PC-3 (cell line): ENCODE data around the gene TCF7. TPM values are rescaled to one million over a fixed set of nuclear protein-coding genes. Genes with fewer than 3 reads are reported as not detected.

ENCODE experiments used
- ATAC-seq: fragments of 200-7000 bp; cut with Tn5 transposase; 2 replicates; pipeline ENCODE4 v1.9.1; 2020; ENCODE audit warnings: mild to moderate bottlenecking, moderate library complexity
- BruUV-seq: library from RNA; stranded (reverse); fragments of 400-500 nt; replicated peaks from 2 replicates; lab custom pipeline; 2021; lab: Mats Ljungman, UMichigan
- CTCF ChIA-PET: fragments of 300-600 bp; sonication (Branson Sonifier 250); formaldehyde crosslinking; loops from one replicate; lab custom pipeline; 2022; ENCODE audit warnings: antibody characterized with exemption; lab: Charles Lee
- POLR2A ChIA-PET: fragments of 300-600 bp; sonication (Branson Sonifier 250); formaldehyde crosslinking; loops from one replicate; lab custom pipeline; 2022; ENCODE audit warnings: antibody characterized with exemption; ENCODE audit not compliant: unreplicated experiment; lab: Charles Lee
- DNase-seq: peaks from one replicate; pipeline ENCODE4 v3.0.0-alpha.2; 2015
- H2AFZ ChIP-seq: fragments of 300-600 bp; sonication (generic); 2 replicates; pipeline ENCODE4 v1.6.0; 2016; ENCODE audit warnings: antibody characterized with exemption, low read length
- H3F3A ChIP-seq: fragments of 300-600 bp; sonication (generic); one replicate; pipeline ENCODE4 v1.6.0; 2017; ENCODE audit warnings: antibody characterized with exemption, low read length, control low read depth, mild to moderate bottlenecking; ENCODE audit not compliant: unreplicated experiment
- H3K27ac ChIP-seq: fragments of 300-600 bp; sonication (generic); 2 replicates; pipeline ENCODE4 v1.5.1; 2016; ENCODE audit warnings: mild to moderate bottlenecking, low read length
- H3K27me3 ChIP-seq: fragments of 300-600 bp; sonication (generic); 2 replicates; pipeline ENCODE4 v1.6.1; 2016; ENCODE audit warnings: low read length, mixed read lengths
- H3K36me3 ChIP-seq: fragments of 300-600 bp; sonication (generic); 2 replicates; pipeline ENCODE4 v1.6.1; 2016; ENCODE audit warnings: low read depth, mixed run types, low read length, mixed read lengths
- H3K4me1 ChIP-seq: fragments of 300-600 bp; sonication (generic); 2 replicates; pipeline ENCODE4 v1.5.1; 2016; ENCODE audit warnings: low read length; ENCODE audit not compliant: insufficient read depth
- H3K4me2 ChIP-seq: fragments of 300-600 bp; sonication (generic); 2 replicates; pipeline ENCODE4 v1.6.0; 2016; ENCODE audit warnings: low read length
- H3K4me3 ChIP-seq: fragments of 300-600 bp; sonication (generic); 2 replicates; pipeline ENCODE4 v1.5.1; 2016; ENCODE audit warnings: mild to moderate bottlenecking, low read length, mixed read lengths
- H3K79me2 ChIP-seq: fragments of 300-600 bp; sonication (generic); 2 replicates; pipeline ENCODE4 v1.6.1; 2017; ENCODE audit warnings: low read length, mixed read lengths
- H3K9ac ChIP-seq: fragments of 300-600 bp; sonication (generic); 2 replicates; pipeline ENCODE4 v1.6.0; 2016; ENCODE audit warnings: mild to moderate bottlenecking, low read length
- H3K9me2 ChIP-seq: fragments of 300-600 bp; sonication (generic); replicated peaks from 2 replicates; pipeline ENCODE4 v1.6.1; 2016; ENCODE audit warnings: mixed run types, low read length, mixed read lengths
- H3K9me3 ChIP-seq: fragments of 300-600 bp; sonication (generic); 2 replicates; pipeline ENCODE4 v1.6.1; 2016; ENCODE audit warnings: low read length, mixed read lengths
- H4K20me1 ChIP-seq: fragments of 300-600 bp; sonication (generic); 2 replicates; pipeline ENCODE4 v1.6.1; 2016; ENCODE audit warnings: low read length, mixed read lengths
- EZH2 ChIP-seq: fragments of 300-600 bp; sonication (generic); IDR thresholded peaks from one replicate; pipeline ENCODE4 v1.6.1; 2017; ENCODE audit warnings: antibody characterized with exemption, mild to moderate bottlenecking, low read length; ENCODE audit not compliant: unreplicated experiment
- EZH2phosphoT487 ChIP-seq: fragments of 300-600 bp; sonication (generic); IDR thresholded peaks from 2 replicates; pipeline ENCODE4 v1.6.1; 2018; ENCODE audit warnings: mild to moderate bottlenecking, antibody characterized with exemption, low read length, borderline replicate concordance
- intact Hi-C: fragments of 100-400 bp; cut with micrococcal nuclease; formaldehyde crosslinking; loops from 2 replicates; pipeline ENCODE4 v1.9.0; 2023
- total RNA-seq: library from RNA; depleted of rRNA; stranded (reverse); fragments of >200 nt; gene quantifications from 2 replicates; pipeline ENCODE4 v1.2.3, GENCODE V29; 2014
- TF ChIP-seq, protein P1 (sequence below): fragments of 300-600 bp; sonication (generic); conservative IDR thresholded peaks from 2 replicates; pipeline ENCODE4 v1.5.1; 2017; ENCODE audit warnings: antibody characterized with exemption, low read depth, mild to moderate bottlenecking, low read length

The TCF7 gene
- total RNA-seq, 1 experiment from 2014 or later = 3.9 TPM

DNA sequence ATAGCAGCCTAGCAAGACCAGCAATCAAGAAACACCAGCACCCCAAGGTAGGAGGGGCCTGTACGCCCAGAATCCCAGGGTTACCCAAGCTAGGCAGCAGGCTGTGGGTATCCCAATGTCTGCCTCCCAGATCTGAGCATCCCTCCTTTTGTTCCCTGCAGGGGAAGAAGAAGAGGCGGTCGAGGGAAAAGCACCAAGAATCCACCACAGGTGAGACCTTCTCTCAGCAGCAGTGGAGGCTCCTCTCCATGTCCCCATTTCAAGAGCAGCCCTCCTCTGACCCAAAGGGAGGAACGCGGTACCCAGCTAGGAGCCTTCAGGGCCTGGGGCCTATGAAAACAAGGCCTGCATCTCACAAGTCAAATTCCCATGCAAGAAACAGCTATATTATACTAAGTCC is 28.9 kb downstream of the TCF7 start:
- Histone ChIP-seq H3K4me3 (no peak overlapping the region), H3K9me3 (no peaks in the 10 kb centered on the region), H4K20me1 (peaks cover 5% of the 10 kb centered on the region; the same call in 1 of the 2 replicates), H2AFZ (no peak overlapping the region), H3K27me3 (no peaks in the 10 kb centered on the region), H3K4me1 (peaks cover 13% of the 10 kb centered on the region), H3K4me2 (no peak overlapping the region), H3K27ac (no peak overlapping the region), H3K79me2 (peaks cover 17% of the 10 kb centered on the region; the same call in 1 of the 2 replicates), H3K36me3 (peaks cover 26% of the 10 kb centered on the region), H3K9ac (no peak overlapping the region), H3F3A (no peaks in the 10 kb centered on the region), H3K9me2 (no peaks in the 10 kb centered on the region)
- ATAC-seq (no peak), DNase-seq (no peak)
- CTCF ChIA-PET = no interaction called here
- intact Hi-C loops = no loop called here
- no TSS peak for BruUV-seq
- TF ChIP-seq EZH2 = no peak
- no peak for TF ChIP-seq EZH2phosphoT487
- TF ChIP-seq, protein P1, sequence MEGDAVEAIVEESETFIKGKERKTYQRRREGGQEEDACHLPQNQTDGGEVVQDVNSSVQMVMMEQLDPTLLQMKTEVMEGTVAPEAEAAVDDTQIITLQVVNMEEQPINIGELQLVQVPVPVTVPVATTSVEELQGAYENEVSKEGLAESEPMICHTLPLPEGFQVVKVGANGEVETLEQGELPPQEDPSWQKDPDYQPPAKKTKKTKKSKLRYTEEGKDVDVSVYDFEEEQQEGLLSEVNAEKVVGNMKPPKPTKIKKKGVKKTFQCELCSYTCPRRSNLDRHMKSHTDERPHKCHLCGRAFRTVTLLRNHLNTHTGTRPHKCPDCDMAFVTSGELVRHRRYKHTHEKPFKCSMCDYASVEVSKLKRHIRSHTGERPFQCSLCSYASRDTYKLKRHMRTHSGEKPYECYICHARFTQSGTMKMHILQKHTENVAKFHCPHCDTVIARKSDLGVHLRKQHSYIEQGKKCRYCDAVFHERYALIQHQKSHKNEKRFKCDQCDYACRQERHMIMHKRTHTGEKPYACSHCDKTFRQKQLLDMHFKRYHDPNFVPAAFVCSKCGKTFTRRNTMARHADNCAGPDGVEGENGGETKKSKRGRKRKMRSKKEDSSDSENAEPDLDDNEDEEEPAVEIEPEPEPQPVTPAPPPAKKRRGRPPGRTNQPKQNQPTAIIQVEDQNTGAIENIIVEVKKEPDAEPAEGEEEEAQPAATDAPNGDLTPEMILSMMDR = no peak
- POLR2A ChIA-PET = no interaction called here

DNA sequence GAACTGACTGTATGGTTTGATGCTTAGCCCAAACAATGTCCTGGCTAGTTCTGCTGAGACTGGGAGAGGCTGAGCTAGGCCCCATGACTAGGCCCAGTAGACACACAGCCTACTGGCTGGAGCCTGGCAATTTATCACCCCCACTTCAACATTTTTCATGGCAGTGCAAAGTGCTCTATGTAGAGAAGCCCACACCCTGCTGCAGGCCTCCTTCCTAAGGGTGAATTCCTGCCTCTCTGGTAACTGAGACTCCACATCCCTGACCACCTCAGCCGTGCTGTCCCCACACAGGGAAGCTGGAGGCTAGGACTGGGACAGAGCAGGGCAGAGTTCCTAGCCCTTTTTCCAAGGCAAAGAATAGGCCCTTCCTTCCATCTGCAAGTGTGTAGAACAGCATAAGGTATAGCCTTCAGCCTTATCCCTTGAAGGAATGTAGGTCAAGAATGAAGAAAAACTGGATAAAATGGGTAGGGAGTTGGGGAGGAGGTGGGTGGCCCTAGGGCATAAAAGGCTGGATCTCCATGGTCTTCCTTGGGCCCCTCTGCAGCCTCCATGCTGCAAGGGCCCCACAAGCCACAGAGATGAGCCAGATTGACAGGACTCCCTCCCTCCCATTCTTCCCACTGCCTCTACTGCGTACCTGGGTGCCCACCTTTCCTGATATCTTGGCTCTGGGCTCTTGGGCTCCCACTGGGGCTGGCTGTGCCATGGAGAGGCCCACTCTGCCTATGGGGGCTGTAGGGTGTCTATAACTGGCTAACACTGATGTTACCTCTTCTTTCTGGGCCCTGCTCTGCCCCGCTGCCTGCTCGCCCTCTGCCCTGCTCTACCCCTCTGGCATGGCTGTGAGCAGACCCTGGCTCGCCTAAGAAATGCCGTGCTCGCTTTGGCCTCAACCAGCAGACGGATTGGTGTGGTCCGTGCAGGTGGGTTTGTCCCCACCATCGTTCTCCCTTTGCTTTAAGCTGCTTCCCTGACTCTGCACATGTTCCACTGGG is 29.8 kb downstream of the TCF7 start:
- peaks cover 6% of the 10 kb centered on the region; the same call in 1 of the 2 replicates for H3K4me1 ChIP-seq
- no TSS peak for BruUV-seq
- peaks cover 28% of the 10 kb centered on the region for H3K36me3 ChIP-seq
- peaks cover 5% of the 10 kb centered on the region; the same call in 1 of the 2 replicates for H4K20me1 ChIP-seq
- no peaks in the 10 kb centered on the region for H3F3A ChIP-seq
- H3K9me2 ChIP-seq = no peaks in the 10 kb centered on the region
- H3K79me2 ChIP-seq = peaks cover 16% of the 10 kb centered on the region; the same call in 1 of the 2 replicates
- intact Hi-C loops = no loop called here
- H2AFZ ChIP-seq = no peak overlapping the region
- no peak overlapping the region for H3K4me3 ChIP-seq
- TF ChIP-seq, protein P1 = no peak
- TF ChIP-seq EZH2 (no peak), EZH2phosphoT487 (no peak)
- ChIA-PET POLR2A (no interaction called here), CTCF (no interaction called here)
- H3K27ac ChIP-seq = no peak overlapping the region
- DNase-seq (no peak), ATAC-seq (no peak)
- no peaks in the 10 kb centered on the region for H3K27me3 ChIP-seq
- no peaks in the 10 kb centered on the region for H3K9me3 ChIP-seq
- no peak overlapping the region for H3K9ac ChIP-seq
- no peak overlapping the region for H3K4me2 ChIP-seq
